ENCODE results near the gene KLHL41. TPM values are rescaled to one million over a fixed set of nuclear protein-coding genes. Genes with fewer than 3 reads are reported as not detected.

KLHL41 gene
- total RNA-seq, 1 donor from 2014 or later = not detected

DNA sequence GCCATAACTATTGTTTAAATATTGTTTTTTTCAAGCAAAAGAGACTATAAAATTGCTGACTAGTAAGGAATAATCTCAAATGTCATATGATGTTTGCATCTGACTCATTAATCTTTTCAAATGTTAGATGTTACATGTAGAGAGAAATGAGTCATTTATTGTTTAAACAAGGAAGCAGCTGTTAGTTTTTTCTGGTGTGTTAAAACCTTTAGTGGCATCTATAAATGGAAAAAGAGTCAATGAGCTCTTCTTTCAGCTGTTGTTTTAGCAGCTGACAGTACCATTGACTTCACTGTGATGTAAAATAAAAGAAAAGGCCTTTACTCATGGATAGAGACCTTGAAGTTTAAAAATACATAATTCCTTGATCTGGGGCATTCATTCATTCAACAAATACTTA, 1.8 kb upstream of the KLHL41 start:
- Mint-ChIP-seq H3K4me3 (ENCODE audit: unreplicated experiment) (no peak overlapping the region), H3K4me1 (ENCODE audit: low read depth, unreplicated experiment) (no peaks in the 10 kb centered on the region), H3K9me3 (ENCODE audit: unreplicated experiment) (peaks cover 1% of the 10 kb centered on the region), H3K36me3 (ENCODE audit: unreplicated experiment) (peaks cover 7% of the 10 kb centered on the region), H3K27ac (ENCODE audit: unreplicated experiment) (no peak overlapping the region), H3K27me3 (ENCODE audit: unreplicated experiment) (no peaks in the 10 kb centered on the region)
- TF ChIP-seq, protein P1, sequence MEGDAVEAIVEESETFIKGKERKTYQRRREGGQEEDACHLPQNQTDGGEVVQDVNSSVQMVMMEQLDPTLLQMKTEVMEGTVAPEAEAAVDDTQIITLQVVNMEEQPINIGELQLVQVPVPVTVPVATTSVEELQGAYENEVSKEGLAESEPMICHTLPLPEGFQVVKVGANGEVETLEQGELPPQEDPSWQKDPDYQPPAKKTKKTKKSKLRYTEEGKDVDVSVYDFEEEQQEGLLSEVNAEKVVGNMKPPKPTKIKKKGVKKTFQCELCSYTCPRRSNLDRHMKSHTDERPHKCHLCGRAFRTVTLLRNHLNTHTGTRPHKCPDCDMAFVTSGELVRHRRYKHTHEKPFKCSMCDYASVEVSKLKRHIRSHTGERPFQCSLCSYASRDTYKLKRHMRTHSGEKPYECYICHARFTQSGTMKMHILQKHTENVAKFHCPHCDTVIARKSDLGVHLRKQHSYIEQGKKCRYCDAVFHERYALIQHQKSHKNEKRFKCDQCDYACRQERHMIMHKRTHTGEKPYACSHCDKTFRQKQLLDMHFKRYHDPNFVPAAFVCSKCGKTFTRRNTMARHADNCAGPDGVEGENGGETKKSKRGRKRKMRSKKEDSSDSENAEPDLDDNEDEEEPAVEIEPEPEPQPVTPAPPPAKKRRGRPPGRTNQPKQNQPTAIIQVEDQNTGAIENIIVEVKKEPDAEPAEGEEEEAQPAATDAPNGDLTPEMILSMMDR (IDR thresholded peaks at IDR 0.05; ENCODE audit: partially characterized antibody, unreplicated experiment) = no peak
- no peak for DNase-seq

DNA sequence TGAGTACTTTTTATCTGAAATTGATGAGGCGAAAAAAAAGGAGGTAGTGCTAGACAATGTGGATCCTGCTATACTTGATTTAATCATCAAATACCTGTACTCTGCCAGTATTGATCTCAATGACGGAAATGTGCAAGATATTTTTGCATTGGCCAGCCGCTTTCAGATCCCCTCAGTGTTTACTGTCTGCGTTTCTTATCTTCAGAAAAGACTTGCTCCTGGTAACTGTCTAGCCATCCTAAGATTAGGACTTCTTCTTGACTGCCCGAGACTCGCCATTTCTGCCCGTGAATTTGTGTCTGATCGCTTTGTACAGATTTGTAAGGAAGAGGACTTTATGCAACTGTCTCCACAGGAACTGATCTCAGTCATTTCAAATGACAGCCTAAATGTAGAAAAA, 453 bp downstream of the KLHL41 start:
- TF ChIP-seq, protein P1 (IDR thresholded peaks at IDR 0.05; ENCODE audit: partially characterized antibody, unreplicated experiment) = no peak
- Mint-ChIP-seq H3K27ac (ENCODE audit: unreplicated experiment) (no peak overlapping the region), H3K9me3 (ENCODE audit: unreplicated experiment) (peaks cover 1% of the 10 kb centered on the region), H3K27me3 (ENCODE audit: unreplicated experiment) (no peaks in the 10 kb centered on the region), H3K36me3 (ENCODE audit: unreplicated experiment) (no peaks in the 10 kb centered on the region), H3K4me1 (ENCODE audit: low read depth, unreplicated experiment) (peaks cover 2% of the 10 kb centered on the region), H3K4me3 (ENCODE audit: unreplicated experiment) (no peak overlapping the region)
- no peak for DNase-seq

DNA sequence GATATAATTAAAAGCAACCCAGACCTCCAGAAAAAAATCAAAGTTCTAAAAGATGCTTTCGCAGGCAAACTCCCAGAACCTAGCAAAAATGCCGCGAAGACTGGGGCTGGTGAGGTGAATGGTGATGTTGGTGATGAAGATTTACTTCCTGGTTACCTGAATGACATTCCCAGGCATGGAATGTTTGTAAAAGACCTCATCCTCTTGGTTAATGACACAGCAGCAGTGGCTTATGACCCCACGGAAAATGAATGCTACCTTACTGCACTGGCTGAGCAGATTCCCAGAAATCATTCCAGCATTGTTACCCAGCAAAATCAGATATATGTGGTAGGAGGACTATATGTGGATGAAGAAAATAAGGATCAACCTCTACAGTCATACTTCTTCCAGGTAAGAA, 994 bp downstream of the KLHL41 start:
- no peak for DNase-seq
- Mint-ChIP-seq H3K4me1 (ENCODE audit: low read depth, unreplicated experiment) (peaks cover 2% of the 10 kb centered on the region), H3K9me3 (ENCODE audit: unreplicated experiment) (peaks cover 1% of the 10 kb centered on the region), H3K27ac (ENCODE audit: unreplicated experiment) (no peak overlapping the region), H3K36me3 (ENCODE audit: unreplicated experiment) (no peaks in the 10 kb centered on the region), H3K27me3 (ENCODE audit: unreplicated experiment) (no peaks in the 10 kb centered on the region), H3K4me3 (ENCODE audit: unreplicated experiment) (no peak overlapping the region)
- TF ChIP-seq, protein P1 (IDR thresholded peaks at IDR 0.05; ENCODE audit: partially characterized antibody, unreplicated experiment) = no peak

DNA sequence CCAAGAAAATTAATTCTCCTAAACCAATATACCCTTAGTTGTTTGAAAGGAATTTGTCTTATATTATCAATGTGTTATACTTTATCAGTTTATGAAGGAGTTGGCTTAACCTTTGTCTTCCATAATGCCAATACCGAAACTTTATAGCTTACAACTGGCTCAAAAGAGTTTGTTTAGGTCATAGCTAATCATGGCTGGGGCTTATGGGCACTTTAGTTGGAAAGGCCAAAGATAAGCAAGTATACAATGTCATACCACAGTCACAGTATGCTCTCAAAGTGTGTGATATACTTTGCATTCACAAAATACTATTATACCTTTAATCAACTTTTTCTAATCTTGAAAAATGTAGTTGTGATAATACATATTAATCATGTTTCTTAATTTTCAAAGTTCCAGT, 2.3 kb downstream of the KLHL41 start:
- Mint-ChIP-seq H3K9me3 (ENCODE audit: unreplicated experiment) (peaks cover 1% of the 10 kb centered on the region), H3K4me3 (ENCODE audit: unreplicated experiment) (no peak overlapping the region), H3K36me3 (ENCODE audit: unreplicated experiment) (no peaks in the 10 kb centered on the region), H3K27me3 (ENCODE audit: unreplicated experiment) (no peaks in the 10 kb centered on the region), H3K27ac (ENCODE audit: unreplicated experiment) (no peak overlapping the region), H3K4me1 (ENCODE audit: low read depth, unreplicated experiment) (peaks cover 2% of the 10 kb centered on the region)
- DNase-seq = no peak
- TF ChIP-seq, protein P1 (IDR thresholded peaks at IDR 0.05; ENCODE audit: partially characterized antibody, unreplicated experiment) = no peak

DNA sequence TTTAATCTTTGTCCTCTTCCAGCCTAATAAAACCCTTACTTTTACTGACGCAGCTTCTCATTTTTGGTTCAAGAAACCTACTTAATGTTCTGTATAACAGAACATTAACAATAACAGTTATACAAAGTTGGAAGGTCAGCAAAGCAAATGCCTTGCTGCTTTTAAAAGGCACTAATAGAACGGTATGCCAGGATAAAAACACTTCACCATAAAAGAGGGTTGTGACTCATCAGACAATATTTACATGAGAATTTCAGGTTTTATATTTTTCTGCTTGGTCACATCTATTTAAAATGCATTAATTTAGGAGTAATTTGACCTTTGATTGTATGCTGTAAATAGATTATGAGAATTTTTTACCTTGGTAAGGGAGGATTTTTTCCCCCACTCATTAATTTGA, 3.0 kb downstream of the KLHL41 start:
- Mint-ChIP-seq H3K4me3 (ENCODE audit: unreplicated experiment) (no peak overlapping the region), H3K27me3 (ENCODE audit: unreplicated experiment) (no peaks in the 10 kb centered on the region), H3K36me3 (ENCODE audit: unreplicated experiment) (no peaks in the 10 kb centered on the region), H3K4me1 (ENCODE audit: low read depth, unreplicated experiment) (peaks cover 2% of the 10 kb centered on the region), H3K27ac (ENCODE audit: unreplicated experiment) (no peak overlapping the region), H3K9me3 (ENCODE audit: unreplicated experiment) (peaks cover 1% of the 10 kb centered on the region)
- DNase-seq = no peak
- TF ChIP-seq, protein P1 (IDR thresholded peaks at IDR 0.05; ENCODE audit: partially characterized antibody, unreplicated experiment) = no peak
